Glutamatergic neuron (in vitro differentiated cells): ENCODE results near the gene NFKBIL1. TPM values are rescaled to one million over a fixed set of nuclear protein-coding genes. Genes with fewer than 3 reads are reported as not detected.

Experiments
- DNase-seq: peaks from one replicate; pipeline ENCODE4 v3.0.0; 2022
- H3K27ac Mint-ChIP-seq: one replicate; pipeline ENCODE4 v1.8.0; 2020; ENCODE audit warnings: mild to moderate bottlenecking, mixed read lengths, inconsistent platforms; ENCODE audit not compliant: unreplicated experiment
- H3K27me3 Mint-ChIP-seq: one replicate; pipeline ENCODE4 v1.8.0; 2020; ENCODE audit warnings: mild to moderate bottlenecking, moderate library complexity, mixed read lengths, inconsistent platforms; ENCODE audit not compliant: unreplicated experiment
- H3K36me3 Mint-ChIP-seq: one replicate; pipeline ENCODE4 v1.8.0; 2020; ENCODE audit warnings: mild to moderate bottlenecking, mixed read lengths, inconsistent platforms; ENCODE audit not compliant: unreplicated experiment
- H3K4me1 Mint-ChIP-seq: one replicate; pipeline ENCODE4 v1.8.0; 2020; ENCODE audit warnings: mild to moderate bottlenecking, low read depth, mixed read lengths, inconsistent platforms; ENCODE audit not compliant: unreplicated experiment
- H3K4me3 Mint-ChIP-seq: one replicate; pipeline ENCODE4 v1.8.0; 2020; ENCODE audit warnings: mild to moderate bottlenecking, mixed read lengths, inconsistent platforms; ENCODE audit not compliant: unreplicated experiment
- H3K9me3 Mint-ChIP-seq: one replicate; pipeline ENCODE4 v1.8.0; 2020; ENCODE audit warnings: mild to moderate bottlenecking, moderate library complexity, mixed read lengths, inconsistent platforms; ENCODE audit not compliant: unreplicated experiment
- CTCF ChIP-seq: fragments of 200-600 bp; sonication (generic); IDR thresholded peaks from one replicate; pipeline ENCODE4 v1.5.0; 2021; ENCODE audit not compliant: partially characterized antibody, unreplicated experiment
- total RNA-seq: library from RNA; stranded (reverse); fragmentation: NEBNext Ultra II Directional; extraction: Animal tissue kit (Norgen Biotek cat#: 25700); gene quantifications from one replicate; pipeline ENCODE4 v1.2.1, GENCODE V29; 2021; ENCODE audit not compliant: unreplicated experiment

Gene NFKBIL1
- total RNA-seq, 1 donor from 2014 or later: 29.8 TPM

- Mint-ChIP-seq H3K9me3 (peaks cover 22% of the 10 kb centered on the region), H3K27me3 (peaks cover 13% of the 10 kb centered on the region), H3K36me3 (peaks cover 20% of the 10 kb centered on the region), H3K4me1 (peaks cover 40% of the 10 kb centered on the region), H3K27ac (peak overlapping the region; percentile 100), H3K4me3 (peak overlapping the region; percentile 100)
- DNase-seq: peak; percentile 28
- TF ChIP-seq CTCF: no peak
Measured at GRCh38 chr6:31541059-31541657, 6.2 kb upstream of the NFKBIL1 start.

DNA sequence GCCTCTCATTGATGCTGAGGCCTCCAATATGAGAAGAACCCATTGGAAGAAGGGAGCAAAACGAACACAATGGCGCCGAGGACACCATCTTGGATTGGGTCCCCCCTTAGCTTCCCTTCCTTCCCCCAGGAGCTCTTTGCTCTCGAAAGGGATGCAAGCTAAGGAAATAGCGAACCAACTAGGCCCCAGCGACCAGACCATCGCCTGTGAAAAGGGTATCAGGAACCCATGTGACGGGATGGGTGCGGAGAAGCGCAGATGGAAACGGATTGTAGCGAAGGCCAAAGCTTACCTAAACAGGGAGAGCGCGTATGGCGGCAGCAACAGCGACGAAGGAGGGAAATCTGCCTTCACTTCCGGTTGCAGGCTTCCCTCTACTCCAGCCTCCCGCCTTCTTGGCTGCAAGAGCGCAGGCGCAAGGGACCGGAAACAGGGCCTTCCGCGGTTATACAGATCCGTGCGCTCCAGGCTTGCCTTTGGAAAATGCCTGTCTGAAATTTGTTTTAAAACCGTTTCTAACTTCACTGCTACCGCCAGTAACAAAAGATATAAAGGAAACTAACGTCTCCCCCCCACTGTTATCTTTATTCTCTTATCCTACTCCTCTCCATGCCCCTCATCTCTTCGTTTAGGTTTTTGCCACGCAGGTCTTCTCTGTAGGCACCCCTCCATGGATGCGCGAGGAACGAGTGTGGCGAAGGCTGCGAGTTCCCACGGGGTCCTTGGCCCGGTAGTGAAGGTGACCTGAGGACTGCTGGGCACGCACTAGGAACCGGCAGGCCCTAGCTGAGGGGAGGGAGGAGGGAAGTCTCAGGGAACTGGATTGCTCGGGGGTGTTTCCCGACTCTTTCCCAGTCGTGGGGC is 5.5 kb upstream of the NFKBIL1 start, which contains the start of gene DDX39B:
Gene DDX39B, minus strand, starts transcription at position 346 of the 864 bp plus-strand sequence. CDS start 1,471 bp downstream, outside the sequence.
- H3K9me3 Mint-ChIP-seq: peaks cover 29% of the 10 kb centered on the region
- H3K4me3 Mint-ChIP-seq: peak within 1 kb of the TSS; percentile 100
- H3K27me3 Mint-ChIP-seq: peaks cover 19% of the 10 kb centered on the region
- peaks cover 20% of the 10 kb centered on the region for H3K36me3 Mint-ChIP-seq
- no peak for TF ChIP-seq CTCF
- DNase-seq: peak; percentile 93
- peaks cover 40% of the 10 kb centered on the region for H3K4me1 Mint-ChIP-seq
- H3K27ac Mint-ChIP-seq: peak within 1 kb of the TSS; percentile 100

GRCh38 chr6:31543639-31544038 is 3.8 kb upstream of the NFKBIL1 start:
- no peak for DNase-seq
- Mint-ChIP-seq H3K9me3 (peaks cover 34% of the 10 kb centered on the region), H3K27ac (peak overlapping the region; percentile 100), H3K4me1 (peaks cover 35% of the 10 kb centered on the region), H3K4me3 (peak overlapping the region; percentile 100), H3K27me3 (peaks cover 21% of the 10 kb centered on the region), H3K36me3 (peaks cover 17% of the 10 kb centered on the region)
- TF ChIP-seq CTCF: no peak

GRCh38 chr6:31544676-31545075 is 2.7 kb upstream of the NFKBIL1 start:
- TF ChIP-seq CTCF: no peak
- H3K27ac Mint-ChIP-seq: peak overlapping the region; percentile 95
- peaks cover 8% of the 10 kb centered on the region for H3K36me3 Mint-ChIP-seq
- H3K4me3 Mint-ChIP-seq: peak overlapping the region; percentile 93
- H3K9me3 Mint-ChIP-seq: peaks cover 31% of the 10 kb centered on the region
- DNase-seq: no peak
- peaks cover 18% of the 10 kb centered on the region for H3K27me3 Mint-ChIP-seq
- peaks cover 24% of the 10 kb centered on the region for H3K4me1 Mint-ChIP-seq
